ENCODE results near the gene OLFML2A.

Gene OLFML2A

GRCh38 chr9:124810663-124811355 is 33.9 kb downstream of the OLFML2A start:
- Histone ChIP-seq H3K27me3 (ENCODE audit: insufficient read depth, low read length) (no peaks in the 10 kb centered on the region), H3K9ac (ENCODE audit: low read length) (no peak overlapping the region), H3K4me1 (ENCODE audit: insufficient read depth, low read length, severe bottlenecking) (no peaks in the 10 kb centered on the region), H3K36me3 (ENCODE audit: insufficient read depth, low read length) (0 out of 2 replicates have a peak, but pooled peaks cover 3% of the 10 kb centered on the region), H2AFZ (ENCODE audit: low read length) (no peak overlapping the region), H3K4me3 (ENCODE audit: low read depth, low read length, poor library complexity, severe bottlenecking) (no peak overlapping the region), H3K27ac (ENCODE audit: low read depth, low read length, poor library complexity, severe bottlenecking) (no peak overlapping the region), H4K20me1 (ENCODE audit: insufficient read depth, low read length) (no peaks in the 10 kb centered on the region), H3K79me2 (ENCODE audit: insufficient read depth, low read length) (no peaks in the 10 kb centered on the region), H3K9me2 (ENCODE audit: low read depth, low read length) (no peaks in the 10 kb centered on the region), H3K4me2 (ENCODE audit: low read length) (no peak overlapping the region), H3F3A (ENCODE audit: insufficient read depth, low read length) (no peaks in the 10 kb centered on the region), H3K9me3 (ENCODE audit: low read length) (no peaks in the 10 kb centered on the region)
- TF ChIP-seq EZH2 (IDR thresholded peaks at IDR 0.05; ENCODE audit: borderline replicate concordance, low read length) (no peak), CTCF (IDR thresholded peaks at IDR 0.05; ENCODE audit: low read length) (no peak)

- H3K9ac ChIP-seq (ENCODE audit: low read length): no peak overlapping the region
- H3K4me2 ChIP-seq (ENCODE audit: low read length): no peak overlapping the region
- no peaks in the 10 kb centered on the region for H3K9me2 ChIP-seq (ENCODE audit: low read depth, low read length)
- H3F3A ChIP-seq (ENCODE audit: insufficient read depth, low read length): no peaks in the 10 kb centered on the region
- no peaks in the 10 kb centered on the region for H3K27me3 ChIP-seq (ENCODE audit: insufficient read depth, low read length)
- 0 out of 2 replicates have a peak, but pooled peaks cover 3% of the 10 kb centered on the region for H3K36me3 ChIP-seq (ENCODE audit: insufficient read depth, low read length)
- H3K9me3 ChIP-seq (ENCODE audit: low read length): no peaks in the 10 kb centered on the region
- no peaks in the 10 kb centered on the region for H4K20me1 ChIP-seq (ENCODE audit: insufficient read depth, low read length)
- H3K27ac ChIP-seq (ENCODE audit: low read depth, low read length, poor library complexity, severe bottlenecking): no peak overlapping the region
- no peaks in the 10 kb centered on the region for H3K4me1 ChIP-seq (ENCODE audit: insufficient read depth, low read length, severe bottlenecking)
- no peak for TF ChIP-seq CTCF (IDR thresholded peaks at IDR 0.05; ENCODE audit: low read length)
- no peak for TF ChIP-seq EZH2 (IDR thresholded peaks at IDR 0.05; ENCODE audit: borderline replicate concordance, low read length)
- no peak overlapping the region for H3K4me3 ChIP-seq (ENCODE audit: low read depth, low read length, poor library complexity, severe bottlenecking)
- H3K79me2 ChIP-seq (ENCODE audit: insufficient read depth, low read length): no peaks in the 10 kb centered on the region
- H2AFZ ChIP-seq (ENCODE audit: low read length): no peak overlapping the region
Observed at GRCh38 chr9:124812441-124812876, 35.5 kb downstream of the OLFML2A start.

GRCh38 chr9:124813041-124813440 is 36.1 kb downstream of the OLFML2A start:
- H3K9ac ChIP-seq (ENCODE audit: low read length): no peak overlapping the region
- H3F3A ChIP-seq (ENCODE audit: insufficient read depth, low read length): no peaks in the 10 kb centered on the region
- H3K4me1 ChIP-seq (ENCODE audit: insufficient read depth, low read length, severe bottlenecking): peaks cover under 1% of the 10 kb centered on the region
- H3K4me2 ChIP-seq (ENCODE audit: low read length): no peak overlapping the region
- no peak for TF ChIP-seq CTCF (IDR thresholded peaks at IDR 0.05; ENCODE audit: low read length)
- TF ChIP-seq EZH2 (IDR thresholded peaks at IDR 0.05; ENCODE audit: borderline replicate concordance, low read length): no peak
- no peaks in the 10 kb centered on the region for H4K20me1 ChIP-seq (ENCODE audit: insufficient read depth, low read length)
- H3K27ac ChIP-seq (ENCODE audit: low read depth, low read length, poor library complexity, severe bottlenecking): no peak overlapping the region
- 0 out of 2 replicates have a peak, but pooled peaks cover 3% of the 10 kb centered on the region for H3K36me3 ChIP-seq (ENCODE audit: insufficient read depth, low read length)
- H3K27me3 ChIP-seq (ENCODE audit: insufficient read depth, low read length): no peaks in the 10 kb centered on the region
- H3K9me2 ChIP-seq (ENCODE audit: low read depth, low read length): no peaks in the 10 kb centered on the region
- H3K79me2 ChIP-seq (ENCODE audit: insufficient read depth, low read length): no peaks in the 10 kb centered on the region
- H3K9me3 ChIP-seq (ENCODE audit: low read length): no peaks in the 10 kb centered on the region
- H3K4me3 ChIP-seq (ENCODE audit: low read depth, low read length, poor library complexity, severe bottlenecking): no peak overlapping the region
- no peak overlapping the region for H2AFZ ChIP-seq (ENCODE audit: low read length)

Data from OCI-LY1 (cell line).